HG03095 (cell line): ENCODE measurements around the gene RIN1.

Experiments
- ATAC-seq: cut with Tn5 transposase; IDR thresholded peaks from one replicate; pipeline ENCODE4 v1.9.1; 2021; ENCODE audit warnings: moderate library complexity; ENCODE audit not compliant: unreplicated experiment

RIN1 gene

GRCh38 chr11:66309475-66309874 lies 26.8 kb downstream of the RIN1 start:
- ATAC-seq: no peak

- no peak for ATAC-seq
Measured at GRCh38 chr11:66302656-66303055, 33.6 kb downstream of the RIN1 start.

GRCh38 chr11:66299186-66299585 lies 37.0 kb downstream of the RIN1 start:
- ATAC-seq: no peak

GRCh38 chr11:66297610-66298009 lies 38.6 kb downstream of the RIN1 start:
- no peak for ATAC-seq

- no peak for ATAC-seq
Measured at GRCh38 chr11:66294626-66295620, 41.3 kb downstream of the RIN1 start.

- ATAC-seq: no peak
Measured at GRCh38 chr11:66293777-66294625, 42.2 kb downstream of the RIN1 start.

GRCh38 chr11:66293352-66293751 lies 42.9 kb downstream of the RIN1 start:
- ATAC-seq: no peak

- ATAC-seq: no peak
Measured at GRCh38 chr11:66292543-66293332, 43.5 kb downstream of the RIN1 start.

GRCh38 chr11:66291706-66292542 lies 44.3 kb downstream of the RIN1 start, which contains the start of gene TMEM151A:
Gene TMEM151A, plus strand, starts transcription at chr11:66291894. Its CDS starts 120 bp downstream, at chr11:66292014.
- no peak for ATAC-seq

- no peak for ATAC-seq
Measured at GRCh38 chr11:66291303-66291705, 44.9 kb downstream of the RIN1 start.

- no peak for ATAC-seq
Measured at GRCh38 chr11:66290330-66290621, 46.0 kb downstream of the RIN1 start.

GRCh38 chr11:66289548-66290329 lies 46.5 kb downstream of the RIN1 start:
- ATAC-seq: peak; percentile 26

GRCh38 chr11:66288671-66289547 lies 47.3 kb downstream of the RIN1 start, which contains the start of gene YIF1A:
Gene YIF1A, minus strand, starts transcription at chr11:66289143. Its CDS starts 158 bp downstream, at chr11:66288985.
- ATAC-seq: peak; percentile 84

GRCh38 chr11:66287889-66288670 lies 48.2 kb downstream of the RIN1 start:
- no peak for ATAC-seq

GRCh38 chr11:66287211-66287888 lies 48.9 kb downstream of the RIN1 start:
- no peak for ATAC-seq

GRCh38 chr11:66286699-66287098 lies 49.5 kb downstream of the RIN1 start:
- no peak for ATAC-seq
